Measurements from ENCODE around the gene MPC1L.

- no peak for TF ChIP-seq FOXP2 (optimal IDR thresholded peaks at IDR 0.05; ENCODE audit: borderline replicate concordance, extremely low read depth, extremely low read length, insufficient read depth)
- TF ChIP-seq REST (IDR thresholded peaks at IDR 0.05; ENCODE audit: insufficient read depth in 1 of 2, low read depth in 2 of 2, low read length in 2 of 2): no peak
- TF ChIP-seq TAF1 (IDR thresholded peaks at IDR 0.05; ENCODE audit: borderline replicate concordance, insufficient read depth, low read length): no peak
- no peak for TF ChIP-seq SIN3A (IDR thresholded peaks at IDR 0.05; ENCODE audit: borderline replicate concordance, insufficient read depth, low read length)
Measured at GRCh38 chrX:40576291-40576690, 46.9 kb upstream of the MPC1L start.
